AG09319 (cell line): Measurements from ENCODE around the gene ZNF606.
"Not testable (repeated sequence)": the region's sequence is repeated elsewhere in the genome, so short reads cannot be mapped to it uniquely, and the experiment has no call there.

ENCODE experiments used
- DNase-seq: peaks from one replicate; pipeline ENCODE4 v3.0.0-alpha.2; 2010; ENCODE audit warnings: low read depth; ENCODE audit errors: extremely low read depth
- CTCF ChIP-seq: IDR thresholded peaks from 2 replicates; pipeline ENCODE4 v1.5.1; 2011; ENCODE audit warnings: low read depth, mild to moderate bottlenecking, inconsistent platforms, low read length, moderate library complexity

Gene ZNF606

GRCh38 chr19:58009666-58010301 is 7.2 kb upstream of the ZNF606 start:
- no peak for TF ChIP-seq CTCF
- DNase-seq = peak; percentile 44

DNA sequence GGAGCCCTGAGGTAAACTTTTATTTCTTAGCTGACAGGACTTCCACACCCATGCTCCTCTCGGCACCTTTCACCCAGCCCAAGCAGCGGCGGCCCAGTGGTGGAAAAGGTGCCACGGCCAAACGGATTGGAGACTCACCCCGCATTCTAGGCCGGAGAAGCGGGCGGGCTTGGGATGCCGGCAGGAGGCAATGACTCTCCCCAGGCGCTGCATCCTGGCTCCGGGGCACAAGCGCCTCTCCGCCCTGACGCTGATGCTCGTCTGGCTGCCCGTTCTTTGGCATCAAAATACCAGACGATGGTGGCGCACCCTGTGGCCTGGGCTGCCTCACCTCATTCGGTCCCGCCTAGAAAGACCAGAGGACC is 6.7 kb upstream of the ZNF606 start:
- no peak for DNase-seq

DNA sequence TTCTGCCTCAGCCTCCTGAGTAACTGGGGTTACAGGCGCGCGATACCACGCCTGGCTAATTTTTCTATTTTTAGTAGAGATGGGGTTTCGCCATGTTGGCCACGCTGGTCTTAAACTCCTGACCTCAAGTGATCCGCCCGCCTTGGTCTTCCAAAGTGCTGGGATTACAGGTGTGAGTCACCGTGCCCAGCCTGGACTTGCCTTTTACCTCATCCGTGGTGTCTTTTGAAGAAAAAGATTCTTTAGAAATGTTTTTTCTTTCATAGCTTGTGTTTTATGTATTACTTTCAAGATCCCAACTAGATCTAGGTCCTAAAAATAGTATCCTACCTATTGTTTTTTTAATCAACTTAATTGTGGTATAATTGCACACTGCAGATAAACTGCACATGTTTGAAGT is 6.3 kb upstream of the ZNF606 start:
- not testable (repeated sequence) for DNase-seq

More for the DNA sequence above, 6.7 kb upstream of the ZNF606 start:
- no peak for TF ChIP-seq CTCF

- no peak for DNase-seq
- TF ChIP-seq CTCF = no peak
Observed at GRCh38 chr19:58007285-58007684, 4.7 kb upstream of the ZNF606 start.

- no peak for DNase-seq
- TF ChIP-seq CTCF = no peak
Observed at GRCh38 chr19:58003174-58003828, 681 bp upstream of the ZNF606 start.

DNA sequence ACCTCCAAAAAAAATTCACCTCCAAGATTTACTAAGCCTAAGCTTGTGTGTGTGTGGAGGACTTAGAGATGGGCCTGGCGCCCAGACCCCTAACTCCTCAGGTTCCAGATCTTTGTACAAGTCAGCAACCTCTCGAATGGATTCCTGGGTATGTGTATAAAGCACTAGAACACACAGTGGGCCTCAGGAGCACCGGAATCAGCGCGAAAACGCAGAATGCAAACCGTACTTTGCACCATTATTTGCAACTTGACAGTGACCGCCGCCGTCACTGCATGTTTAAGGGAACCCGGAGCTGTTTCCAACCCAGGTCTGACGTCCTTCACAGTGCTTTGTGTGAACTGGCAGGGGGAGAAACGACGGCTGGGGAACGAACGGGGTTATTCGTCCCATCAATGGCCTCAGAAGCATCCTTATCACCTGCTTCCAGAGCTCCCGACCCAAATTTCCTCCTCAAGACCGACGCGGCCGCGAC is 688 bp downstream of the ZNF606 start:
- DNase-seq = no peak
- TF ChIP-seq CTCF = no peak

DNA sequence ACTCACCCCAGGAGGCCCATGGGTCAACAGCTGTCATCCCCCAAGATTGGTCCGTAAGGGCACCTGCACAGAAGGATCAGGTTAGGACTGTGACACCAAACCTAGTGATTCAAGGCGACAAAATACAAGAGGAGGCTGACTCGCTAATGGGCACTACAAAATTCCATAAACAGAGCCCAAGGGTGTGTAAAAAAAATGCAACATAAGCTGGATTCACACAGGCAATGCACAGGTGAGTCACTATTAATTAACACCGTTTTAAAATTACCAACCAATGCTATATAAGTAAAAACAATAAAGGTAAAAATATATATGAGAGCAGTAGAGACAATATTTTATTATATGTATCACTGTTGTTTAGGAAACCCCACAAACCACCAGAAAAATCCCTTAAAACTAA is 1.9 kb downstream of the ZNF606 start:
- no peak for DNase-seq
- no peak for TF ChIP-seq CTCF

DNA sequence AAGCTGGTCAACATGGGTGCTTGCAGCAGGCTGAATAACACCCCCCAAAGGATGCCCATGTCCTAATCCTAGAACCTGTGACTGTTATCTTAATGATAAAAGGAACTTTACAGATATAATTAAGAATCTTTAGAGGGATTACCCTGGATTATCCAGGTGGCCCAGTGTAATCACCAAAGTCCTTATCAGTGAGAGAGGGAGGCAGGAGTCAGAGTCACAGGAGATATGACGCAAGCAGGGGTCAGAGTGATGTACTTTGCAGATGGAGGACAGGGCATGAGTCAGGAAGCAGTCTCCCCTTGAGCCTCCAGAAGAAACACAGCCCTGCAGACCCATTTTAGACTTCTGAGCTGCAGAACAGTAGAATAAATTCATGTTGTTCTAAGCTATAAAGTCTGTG is 9.8 kb downstream of the ZNF606 start:
- TF ChIP-seq CTCF = no peak

More for the DNA sequence above, 9.8 kb downstream of the ZNF606 start:
- DNase-seq = no peak
